Measurements from ENCODE around the gene PDXP. TPM values are rescaled to one million over a fixed set of nuclear protein-coding genes. Genes with fewer than 3 reads are reported as not detected.

The PDXP gene
- total RNA-seq, 1 donor from 2014 or later: 21.5 TPM

GRCh38 chr22:37711490-37711889, 53.0 kb downstream of the PDXP start:
- intact Hi-C loops (cut with micrococcal nuclease): no loop called here
- ATAC-seq: no peak
- DNase-seq: no peak

DNA sequence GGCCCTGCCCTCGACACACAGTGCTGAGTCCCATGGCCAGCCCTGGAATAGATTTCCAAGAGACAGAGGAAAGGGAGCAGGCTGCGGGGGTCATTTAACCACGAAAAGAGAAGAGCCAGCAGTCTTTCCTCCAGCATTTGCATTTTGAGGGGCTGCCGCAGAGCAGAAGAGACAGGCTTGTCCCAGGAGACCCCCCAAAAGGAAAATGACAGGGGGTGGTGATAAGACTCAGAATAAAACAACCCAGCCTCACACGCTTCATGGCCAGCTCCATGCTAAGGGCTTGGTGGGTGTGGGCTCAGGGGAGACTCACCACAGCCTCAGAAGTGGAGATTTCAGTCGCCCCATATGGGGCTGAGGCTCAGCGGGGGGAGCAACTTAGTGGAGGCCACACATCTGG, 55.2 kb downstream of the PDXP start:
- intact Hi-C loops (cut with micrococcal nuclease): no loop called here
- DNase-seq: no peak
- ATAC-seq: no peak

DNA sequence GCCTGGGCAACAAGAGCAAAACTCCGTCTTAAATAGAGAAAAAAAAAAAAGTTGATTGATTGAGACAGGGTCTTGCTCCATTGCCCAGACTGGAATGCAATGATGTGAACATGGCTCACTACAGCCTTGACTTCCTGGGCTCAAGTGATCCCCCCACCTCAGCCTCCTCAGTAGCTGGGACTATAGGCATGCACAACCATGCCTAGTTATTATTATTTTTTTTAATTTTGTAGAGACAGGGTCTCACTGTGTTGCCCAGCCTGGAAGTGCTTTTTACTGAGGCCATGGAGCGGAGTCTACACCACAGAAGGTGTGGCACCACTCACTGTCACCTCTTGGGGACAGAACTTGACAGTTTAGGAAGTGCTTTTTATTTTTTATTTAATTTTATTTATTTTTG, 56.1 kb downstream of the PDXP start:
- intact Hi-C loops (cut with micrococcal nuclease): no loop called here
- ATAC-seq: no peak
- DNase-seq: no peak

GRCh38 chr22:37715760-37716159, 57.2 kb downstream of the PDXP start:
- DNase-seq: no peak
- intact Hi-C loops (cut with micrococcal nuclease): no loop called here
- no peak for ATAC-seq

Other genes starting within 250 kb of the PDXP start
- 0.05 TPM for gene ELFN2, start 231.2 kb upstream of the PDXP start, total RNA-seq
- 13.9 TPM for gene MFNG, start 172.3 kb upstream of the PDXP start, total RNA-seq
- gene CARD10, start 139.3 kb upstream of the PDXP start, total RNA-seq: 10.0 TPM
- gene CDC42EP1, start 98.2 kb upstream of the PDXP start, total RNA-seq: 14.6 TPM
- not detected for gene LGALS2, start 78.6 kb upstream of the PDXP start, total RNA-seq
- 28.5 TPM for gene GGA1, start 49.9 kb upstream of the PDXP start, total RNA-seq
- gene SH3BP1, start 19.1 kb upstream of the PDXP start, total RNA-seq: 2.7 TPM
- 1,086 TPM for gene LGALS1, start 16.9 kb downstream of the PDXP start, total RNA-seq
- gene NOL12, start 27.6 kb downstream of the PDXP start, total RNA-seq: 12.0 TPM
- gene TRIOBP, start 38.3 kb downstream of the PDXP start, total RNA-seq: 82.7 TPM
- 42.0 TPM for gene GCAT, start 149.2 kb downstream of the PDXP start, total RNA-seq
- not detected for gene GALR3, start 164.7 kb downstream of the PDXP start, total RNA-seq
- 17.8 TPM for gene ANKRD54, start 185.6 kb downstream of the PDXP start, total RNA-seq
- gene EIF3L, start 190.7 kb downstream of the PDXP start, total RNA-seq: 403 TPM
- 20.1 TPM for gene MICALL1, start 247.6 kb downstream of the PDXP start, total RNA-seq